ENCODE measurements around the gene MYO3B.
A peak's percentile ranks its signal among the peaks of the same experiment; 100 is the strongest.

MYO3B gene

DNA sequence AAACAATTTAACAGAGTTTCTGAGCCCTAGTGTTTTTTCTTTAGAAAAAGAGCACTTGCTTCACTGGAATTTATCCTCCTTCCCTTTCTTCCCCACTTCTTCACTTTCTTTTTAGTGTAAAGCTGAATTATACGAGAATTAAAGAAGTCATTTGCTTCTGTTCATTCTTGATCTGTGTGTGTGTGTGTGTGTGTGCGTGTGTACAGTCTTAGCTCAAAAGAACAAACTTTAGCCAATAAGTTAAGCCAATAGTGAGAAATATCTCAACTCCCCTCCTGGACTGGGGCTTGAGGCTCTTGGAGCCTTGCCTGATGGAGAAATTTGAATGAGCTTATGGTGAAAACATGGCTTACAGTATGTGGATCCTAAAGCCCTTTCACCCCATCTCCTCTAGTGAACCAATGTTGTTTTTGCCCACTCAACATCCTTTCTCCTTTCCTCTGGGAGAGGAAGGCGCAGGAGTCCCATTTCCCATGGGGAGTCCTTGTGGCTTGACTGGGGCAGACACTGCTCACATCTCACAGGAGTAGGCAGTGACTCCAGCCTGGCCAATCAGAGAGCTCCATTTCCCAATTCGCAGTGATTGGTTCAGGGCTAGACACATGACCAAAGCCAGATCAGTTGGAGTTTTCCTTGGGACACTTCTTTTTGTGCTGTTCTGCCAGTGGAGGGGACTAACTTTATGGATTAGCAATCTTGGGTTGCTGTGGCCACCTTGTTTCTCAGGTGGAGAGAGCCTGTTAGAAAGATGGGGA is 16.3 kb upstream of the MYO3B start:
- DNase-seq (ENCODE audit: low read depth): no peak

DNA sequence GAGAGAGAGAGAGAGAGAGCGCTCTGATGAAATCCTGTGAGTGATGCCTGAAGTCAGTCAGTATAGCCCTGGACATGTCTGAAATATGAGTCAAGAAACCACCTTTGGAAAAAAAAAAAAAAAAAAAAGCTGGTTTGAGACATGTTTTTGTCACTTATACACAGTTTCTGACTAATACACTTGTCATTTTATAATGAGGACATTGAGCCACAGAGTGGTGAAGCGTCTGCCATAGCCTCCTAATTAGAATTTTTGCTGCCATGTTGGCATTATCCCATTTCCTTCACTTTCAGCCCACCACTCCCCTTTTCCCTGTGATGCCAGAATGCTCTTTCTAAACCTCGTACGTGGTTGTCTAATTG is 15.7 kb upstream of the MYO3B start:
- DNase-seq (ENCODE audit: low read depth): peak; percentile 69

DNA sequence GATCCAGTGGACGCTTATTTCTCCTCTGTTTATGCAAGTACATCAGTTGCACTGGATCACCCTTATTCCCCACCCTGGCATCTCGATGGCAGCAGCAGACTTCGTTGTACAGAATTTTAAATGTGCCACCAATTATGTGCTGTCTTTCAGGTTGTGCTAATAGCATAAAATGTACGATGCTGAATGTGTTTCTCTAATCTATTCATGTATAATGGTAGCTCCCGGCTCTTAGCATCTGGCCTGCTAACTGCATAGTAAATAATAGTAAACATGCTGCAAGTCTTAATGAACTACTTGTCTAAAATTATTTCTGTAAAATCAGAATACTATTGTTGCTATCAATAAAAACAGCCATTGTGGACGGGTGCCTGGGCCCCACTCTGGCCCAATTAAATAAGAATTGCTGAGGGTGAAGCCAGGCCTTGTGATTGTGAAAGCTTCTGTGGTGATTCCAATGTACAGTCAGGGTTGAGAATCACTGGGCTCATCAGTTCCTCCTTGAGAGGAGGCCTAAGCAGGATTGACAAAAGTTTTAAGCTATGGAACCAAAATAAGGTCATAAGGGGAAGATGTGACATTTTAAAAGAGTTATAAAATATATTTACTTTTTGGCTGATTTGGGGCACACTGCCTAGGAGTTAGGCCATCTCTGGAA is 14.4 kb upstream of the MYO3B start:
- no peak for DNase-seq (ENCODE audit: low read depth)

GRCh38 chr2:170165129-170165528 is 12.8 kb upstream of the MYO3B start:
- peak; percentile 45 for DNase-seq (ENCODE audit: low read depth)

- DNase-seq (ENCODE audit: low read depth): no peak
These were observed 11.2 kb upstream of the MYO3B start for GRCh38 chr2:170166735-170167134.

GRCh38 chr2:170170281-170171040 is 7.5 kb upstream of the MYO3B start:
- no peak for DNase-seq (ENCODE audit: low read depth)

GRCh38 chr2:170176212-170176611 is 1.7 kb upstream of the MYO3B start:
- no peak for DNase-seq (ENCODE audit: low read depth)

DNA sequence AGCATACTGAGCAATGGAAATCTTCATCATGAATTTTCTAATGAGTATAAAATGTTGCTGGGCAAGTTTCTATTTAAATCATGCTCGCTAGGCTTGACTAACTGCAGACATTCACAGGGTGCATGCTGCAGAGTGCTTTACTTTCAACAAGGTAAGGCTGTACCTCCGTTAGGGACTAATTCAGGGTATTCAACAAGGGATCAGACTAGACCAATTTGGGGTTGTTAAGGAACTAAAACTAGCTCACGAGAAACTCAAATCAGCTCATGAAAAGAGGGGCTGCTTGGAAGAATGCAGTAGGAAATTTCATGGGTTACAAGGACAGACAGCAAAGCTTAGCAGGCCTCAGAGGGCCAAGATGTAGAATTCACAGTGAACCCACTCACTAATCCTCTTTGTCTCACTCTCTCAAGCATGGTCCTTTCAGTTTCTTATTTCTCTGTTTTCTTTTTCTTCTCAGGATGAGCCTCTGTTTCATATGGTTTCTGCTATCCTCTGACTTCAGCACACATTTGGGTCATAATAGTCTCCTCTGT is 2.2 kb downstream of the MYO3B start:
- DNase-seq (ENCODE audit: low read depth): no peak

- DNase-seq (ENCODE audit: low read depth): no peak
These were observed 3.7 kb downstream of the MYO3B start for GRCh38 chr2:170181602-170182001.

DNA sequence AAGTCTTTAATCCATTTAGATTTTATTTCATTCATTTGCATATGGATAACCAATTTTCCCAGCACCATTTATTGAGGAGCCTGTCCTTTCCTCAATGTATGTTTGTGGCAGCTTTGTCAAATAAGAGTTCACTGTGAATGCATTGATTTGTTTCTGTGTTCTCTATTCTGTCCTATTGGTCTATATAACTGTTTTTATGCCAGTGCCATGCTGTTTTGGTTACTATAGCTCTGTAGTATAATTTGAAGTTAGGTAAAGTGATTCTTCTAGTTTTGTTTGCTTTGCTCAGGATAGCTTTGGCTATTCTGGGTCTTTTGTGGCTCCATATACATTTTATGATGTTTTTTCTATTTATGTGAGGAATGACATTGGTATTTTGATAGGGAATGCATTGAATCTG is 7.4 kb downstream of the MYO3B start:
- no peak for DNase-seq (ENCODE audit: low read depth)

- DNase-seq (ENCODE audit: low read depth): no peak
These were observed 11.8 kb downstream of the MYO3B start for GRCh38 chr2:170189757-170190156.

GRCh38 chr2:170190172-170190571 is 12.2 kb downstream of the MYO3B start:
- DNase-seq (ENCODE audit: low read depth): no peak

DNA sequence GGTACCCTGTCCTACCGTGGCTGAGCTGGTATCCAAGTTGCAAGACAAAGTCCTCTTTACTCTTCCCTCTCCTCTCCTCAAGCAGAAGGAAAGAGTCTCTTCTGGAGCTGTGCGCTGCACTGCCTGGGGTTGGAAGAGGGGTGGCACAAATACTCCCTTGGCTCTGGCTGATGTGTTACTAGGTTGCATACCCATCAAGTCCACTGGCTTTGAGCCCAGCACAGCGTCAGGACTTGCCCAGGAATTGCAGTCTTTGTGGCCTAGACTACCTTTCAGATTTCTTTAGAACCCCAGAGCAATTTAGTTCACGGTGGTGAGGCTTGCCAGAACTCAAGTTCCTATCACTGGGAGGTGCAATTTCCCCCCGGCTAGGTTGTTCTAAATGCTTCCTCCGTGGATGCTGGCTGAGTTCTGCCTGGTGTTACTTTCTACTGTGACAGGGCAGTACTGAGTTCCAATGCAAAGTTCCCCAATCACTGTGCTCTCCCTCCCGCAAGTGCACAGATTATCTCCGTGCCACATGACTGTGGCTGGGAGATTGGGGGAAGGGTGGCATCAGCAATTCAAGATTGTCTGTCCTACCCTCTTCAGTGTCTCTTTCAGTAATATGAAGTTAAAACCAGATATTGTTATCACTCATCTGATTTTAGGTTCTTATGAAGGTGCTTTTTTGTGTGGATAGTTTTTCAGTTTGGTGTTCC is 13.4 kb downstream of the MYO3B start:
- no peak for DNase-seq (ENCODE audit: low read depth)

DNA sequence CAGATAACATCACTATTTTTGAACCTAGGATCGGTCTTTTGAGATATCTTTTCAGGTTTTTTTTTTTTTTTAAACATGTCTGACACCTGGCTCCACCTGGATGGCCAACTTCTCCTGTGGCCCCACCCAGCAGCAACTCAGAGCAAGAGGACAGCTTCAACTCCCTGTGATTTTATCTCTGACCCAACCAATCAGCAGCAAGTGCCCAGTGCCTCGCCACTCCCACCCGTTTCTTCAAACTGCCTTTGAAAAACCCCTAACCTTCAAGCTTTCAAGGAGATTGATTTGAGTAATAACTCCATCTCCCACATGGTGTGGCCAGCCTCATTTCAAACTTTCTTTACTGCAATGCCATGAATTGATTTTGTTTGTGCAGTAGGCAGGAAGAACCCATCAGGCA is 19.0 kb downstream of the MYO3B start:
- DNase-seq (ENCODE audit: low read depth): no peak

GRCh38 chr2:170201275-170201674 is 23.3 kb downstream of the MYO3B start:
- no peak for DNase-seq (ENCODE audit: low read depth)

GRCh38 chr2:170201734-170202393 is 23.9 kb downstream of the MYO3B start:
- DNase-seq (ENCODE audit: low read depth): no peak

DNA sequence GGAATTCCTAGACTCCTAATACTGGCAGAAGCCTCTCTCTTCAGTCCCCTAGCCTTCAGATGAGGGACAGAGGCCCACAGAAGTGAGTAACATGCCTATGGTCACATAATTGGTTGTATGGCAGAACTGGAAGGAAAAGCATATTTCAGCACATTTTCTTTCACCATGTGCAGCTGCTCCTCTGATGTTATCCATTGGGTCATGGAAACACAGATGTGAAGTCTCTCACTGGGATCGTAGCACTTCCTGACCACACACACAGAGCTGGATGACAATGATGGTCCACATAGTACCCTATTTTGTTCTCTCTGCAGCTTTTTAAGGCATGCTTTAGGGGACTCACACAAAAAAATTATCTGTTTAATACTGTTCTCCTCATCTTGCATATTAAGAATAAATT is 24.5 kb downstream of the MYO3B start:
- no peak for DNase-seq (ENCODE audit: low read depth)

DNA sequence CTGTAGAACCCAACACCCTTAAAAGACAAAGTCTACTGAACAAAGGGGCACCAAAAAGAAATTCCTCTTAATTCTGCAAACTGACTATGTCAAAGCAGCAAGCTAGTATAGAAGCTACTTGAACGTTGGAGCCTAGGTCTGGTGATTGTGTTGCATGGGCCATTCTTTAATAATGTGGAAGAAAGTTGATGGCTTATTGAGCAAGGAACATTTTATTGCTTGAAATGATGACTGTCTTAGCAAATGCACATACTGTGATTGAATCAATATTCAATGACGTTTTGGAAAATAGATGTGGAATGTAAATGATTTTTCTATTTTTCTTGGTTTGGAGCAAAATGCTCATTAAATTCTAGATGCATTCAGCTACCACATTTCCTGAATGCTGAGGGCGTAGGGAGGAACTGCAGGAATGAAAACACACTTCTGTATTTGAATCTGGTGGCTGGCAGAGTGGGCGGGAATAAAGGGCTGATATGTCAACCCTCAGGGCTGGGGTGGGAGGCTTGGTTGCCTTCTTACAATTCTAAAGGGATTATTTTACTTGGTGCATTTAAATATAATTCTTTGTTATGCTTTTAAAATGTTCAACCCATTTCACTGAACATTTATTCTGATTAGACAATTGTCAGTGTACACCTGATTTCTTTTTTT is 26.5 kb downstream of the MYO3B start:
- DNase-seq (ENCODE audit: low read depth): no peak

DNA sequence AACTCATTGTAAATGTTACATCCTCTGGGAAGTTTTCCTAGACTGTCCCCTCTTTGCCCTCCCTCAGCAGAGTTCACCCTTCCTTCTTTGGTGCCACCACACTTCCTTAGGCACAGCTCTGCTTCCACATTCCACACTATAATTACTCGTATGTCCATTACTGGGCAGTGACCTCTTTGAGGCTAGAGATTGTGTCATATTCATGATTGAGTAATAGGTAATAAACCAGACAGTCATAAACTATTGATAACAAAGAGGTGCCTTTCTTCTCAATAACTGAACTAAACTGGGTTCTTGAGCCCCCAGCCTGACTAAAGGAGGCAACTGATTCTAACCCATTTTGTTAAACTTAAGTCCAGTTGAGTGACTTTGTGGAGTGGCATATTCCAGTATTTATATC is 28.3 kb downstream of the MYO3B start:
- no peak for DNase-seq (ENCODE audit: low read depth)

- DNase-seq (ENCODE audit: low read depth): no peak
These were observed 29.0 kb downstream of the MYO3B start for GRCh38 chr2:170206805-170207407.

GRCh38 chr2:170207901-170208300 is 30.0 kb downstream of the MYO3B start:
- DNase-seq (ENCODE audit: low read depth): no peak

Measured in iris pigment epithelial cell (primary cell).